C1 segment of cervical spinal cord (tissue), 14 donors: ENCODE data around the gene CASP4.
"Not testable (repeated sequence)": the region's sequence is repeated elsewhere in the genome, so short reads cannot be mapped to it uniquely, and the experiment has no call there.

ENCODE experiments used
- DNase-seq, 14 donors: peaks; one replicate each; lab custom pipeline; 2025; lab: John Stamatoyannopoulos, UW

Gene CASP4

DNA sequence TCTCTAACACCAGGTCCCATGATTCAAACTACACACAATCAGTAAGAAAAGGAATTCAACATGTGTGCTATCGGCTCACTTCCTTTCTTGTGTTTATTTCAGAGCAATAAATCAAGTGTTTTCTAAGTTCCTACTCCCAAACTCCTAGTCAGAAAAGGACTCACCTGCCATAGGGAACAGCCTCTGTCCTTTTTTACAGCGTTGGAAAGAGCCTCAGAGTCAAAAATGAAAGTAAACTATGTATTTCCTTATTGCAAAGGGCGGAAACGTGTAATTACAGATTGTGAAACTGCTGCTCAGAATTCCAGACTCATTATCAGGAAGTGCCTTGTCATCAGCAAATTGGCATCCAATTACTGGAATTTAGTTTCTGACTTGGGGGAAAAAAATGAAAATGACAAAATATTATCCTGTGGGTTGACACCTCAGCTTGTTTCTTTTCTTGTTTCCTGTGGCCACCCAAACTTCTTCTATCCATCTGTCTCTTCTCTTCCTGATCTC lies at the start of gene CASP4:
CASP4 (minus strand) TSS at position 220 of the 501 bp plus-strand sequence; CDS start at position 171, 49 bp downstream.
- DNase-seq: peak in 1 of 14 donors; percentile 3

GRCh38 chr11:105007463-105007862 lies 39.1 kb upstream of the CASP4 start:
- DNase-seq: no peak

DNA sequence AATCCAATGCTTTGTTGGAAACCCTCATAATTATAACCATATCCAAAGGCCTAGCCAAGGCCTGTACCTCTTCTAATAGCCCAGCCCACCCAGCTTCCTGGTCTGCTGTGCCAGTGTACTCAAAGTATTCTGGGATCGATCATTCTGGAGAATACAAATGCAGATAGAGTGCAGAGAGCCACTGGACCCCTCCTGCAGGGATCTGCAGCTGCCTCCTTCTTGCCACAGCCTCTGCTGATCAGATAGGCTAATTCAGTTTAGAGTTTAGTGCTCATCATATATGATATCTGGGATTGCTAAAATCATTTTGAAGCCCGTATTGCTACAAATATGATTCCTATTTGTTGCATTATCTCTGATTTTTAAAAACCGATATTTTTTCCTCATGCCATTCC lies 37.1 kb upstream of the CASP4 start:
- no peak for DNase-seq

GRCh38 chr11:105004021-105004420 lies 35.6 kb upstream of the CASP4 start:
- no peak for DNase-seq

DNA sequence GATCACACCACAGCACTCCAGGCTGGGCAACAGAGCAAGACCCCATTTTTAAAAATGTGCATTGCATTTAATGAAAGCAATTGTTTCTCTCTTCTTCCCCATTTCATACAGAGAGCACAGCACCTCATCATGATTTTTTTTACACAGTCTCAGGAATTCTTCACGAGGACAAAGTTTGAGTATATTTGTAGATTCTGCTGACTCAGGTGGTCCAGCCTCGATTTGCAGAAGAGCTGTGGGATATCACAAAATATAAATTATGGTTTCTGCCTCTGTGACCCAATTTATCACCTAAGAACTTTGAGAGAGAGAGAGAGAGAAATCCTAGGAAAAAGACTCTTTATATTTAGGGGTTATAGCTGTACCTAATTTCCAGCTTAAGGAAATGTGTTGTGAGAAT lies 34.8 kb upstream of the CASP4 start:
- no peak for DNase-seq

- DNase-seq: peak in 2 of 14 donors; percentile 1 to 10
These were observed 32.4 kb upstream of the CASP4 start for GRCh38 chr11:105000797-105001196.

DNA sequence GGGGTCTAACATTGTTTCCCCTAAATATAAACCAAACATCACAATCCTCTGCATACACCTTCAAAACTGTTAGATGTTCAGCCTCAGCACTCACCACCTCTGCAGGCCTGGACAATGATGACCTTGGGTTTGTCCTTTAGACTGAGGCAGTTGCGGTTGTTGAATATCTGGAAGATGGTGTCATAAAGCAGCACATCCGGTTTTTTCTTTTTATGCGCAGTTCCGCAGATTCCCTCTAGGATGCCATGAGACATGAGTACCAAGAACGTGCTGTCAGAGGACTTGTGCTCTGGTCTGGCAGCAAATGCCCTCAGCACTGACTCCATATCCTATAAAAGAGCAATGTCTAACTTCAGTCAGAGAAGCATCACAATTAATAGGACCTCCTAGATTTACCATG lies 31.8 kb upstream of the CASP4 start:
- no peak for DNase-seq

- DNase-seq: no peak
These were observed 31.3 kb upstream of the CASP4 start for GRCh38 chr11:104999721-105000120.

DNA sequence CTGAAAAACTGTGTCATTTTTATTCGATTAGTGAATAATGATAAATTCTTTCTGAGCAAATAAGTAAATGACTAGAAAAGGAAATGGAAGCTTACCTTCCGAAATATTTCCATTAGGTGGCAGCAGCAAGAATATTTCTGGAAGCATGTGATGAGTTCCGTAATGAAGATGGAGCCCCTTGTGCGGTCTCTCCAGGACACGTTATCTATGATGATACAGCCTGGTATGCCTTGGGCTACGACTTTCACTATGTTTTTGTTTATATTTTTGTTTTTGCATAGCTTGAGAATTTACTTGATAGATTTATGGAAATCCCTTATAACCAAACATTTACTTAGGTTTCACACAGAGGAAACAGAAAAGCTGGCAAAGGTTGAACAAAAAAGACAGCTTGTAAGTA lies 28.9 kb upstream of the CASP4 start:
- DNase-seq: no peak

- no peak for DNase-seq
These were observed 26.6 kb upstream of the CASP4 start for GRCh38 chr11:104995001-104995408.

DNA sequence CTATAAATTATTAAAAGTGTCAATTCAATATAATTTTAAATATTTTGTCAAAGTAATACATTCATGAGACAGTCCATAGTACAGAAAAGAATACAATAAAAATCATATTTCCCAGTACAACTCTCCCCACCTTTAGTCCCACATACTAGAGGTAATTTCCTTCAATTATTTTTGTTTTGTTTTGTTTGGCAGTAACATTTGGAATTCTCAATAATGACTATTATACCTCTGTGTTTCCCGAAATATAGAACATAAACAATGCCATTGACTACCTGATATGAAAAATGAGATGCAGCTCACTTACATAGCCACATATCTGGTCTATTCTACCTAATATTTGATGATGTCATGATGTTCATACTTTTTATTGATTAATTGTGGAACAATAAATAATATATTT lies 24.4 kb upstream of the CASP4 start:
- no peak for DNase-seq

- no peak for DNase-seq
These were observed 23.6 kb upstream of the CASP4 start for GRCh38 chr11:104991994-104992393.

GRCh38 chr11:104984808-104985207 lies 16.4 kb upstream of the CASP4 start:
- no peak for DNase-seq

DNA sequence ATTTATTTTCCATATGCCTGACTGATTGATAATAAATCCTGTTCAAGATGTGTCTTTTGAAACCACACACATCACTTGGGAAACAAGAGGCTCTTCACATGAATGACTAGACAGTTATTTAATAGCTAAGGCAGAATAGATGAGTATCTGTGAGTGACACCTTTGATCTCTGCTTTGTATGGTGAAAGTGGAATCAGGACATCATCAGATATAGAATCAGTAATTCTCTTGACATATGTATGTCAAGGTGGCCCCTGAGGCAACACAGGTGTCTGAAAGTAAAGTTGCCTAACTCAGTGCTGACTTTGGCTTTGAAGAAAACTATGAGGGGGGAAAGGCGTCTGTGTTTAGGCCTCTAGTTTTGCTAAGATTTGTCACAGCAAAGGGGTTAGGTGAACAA lies 11.5 kb upstream of the CASP4 start:
- DNase-seq: no peak

DNA sequence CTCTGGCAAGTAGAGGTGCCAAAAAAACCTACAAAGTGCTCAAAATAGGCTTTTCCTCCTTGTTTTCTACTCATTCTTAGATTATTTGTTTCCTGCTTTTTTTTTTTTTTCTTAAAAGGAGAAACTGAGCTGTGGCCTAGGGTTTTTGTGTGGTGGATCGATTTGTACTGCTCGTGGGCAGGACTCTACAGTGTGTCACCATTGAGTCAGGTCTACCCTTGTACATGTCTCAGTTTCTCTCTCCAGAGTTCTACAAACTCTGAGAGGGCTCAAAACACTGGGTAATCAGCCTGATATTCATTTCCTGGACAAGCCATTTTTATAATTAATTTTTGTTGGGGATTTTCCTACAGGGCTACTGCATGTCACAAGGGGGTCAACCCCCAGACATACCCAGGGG lies 5.2 kb upstream of the CASP4 start:
- DNase-seq: no peak

DNA sequence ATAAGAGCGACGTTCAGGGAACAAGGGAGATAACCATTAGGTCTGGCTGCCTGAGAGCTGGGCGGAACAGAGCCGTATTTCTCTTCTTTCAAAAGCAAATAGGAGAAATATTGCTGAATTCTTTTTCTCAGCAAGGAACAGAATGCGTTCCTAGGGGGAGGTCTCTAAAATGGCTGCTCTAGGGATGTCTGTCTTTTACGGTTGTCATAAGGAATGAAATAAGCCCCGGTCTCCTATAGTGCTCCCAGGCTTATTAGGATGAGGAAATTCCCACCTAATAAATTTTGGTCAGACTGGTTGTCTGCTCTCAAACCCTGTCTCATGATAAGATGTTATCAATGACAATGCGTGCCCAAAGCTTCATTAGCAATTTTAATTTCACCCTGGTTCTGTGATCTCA lies 4.5 kb upstream of the CASP4 start:
- not testable (repeated sequence) for DNase-seq

DNA sequence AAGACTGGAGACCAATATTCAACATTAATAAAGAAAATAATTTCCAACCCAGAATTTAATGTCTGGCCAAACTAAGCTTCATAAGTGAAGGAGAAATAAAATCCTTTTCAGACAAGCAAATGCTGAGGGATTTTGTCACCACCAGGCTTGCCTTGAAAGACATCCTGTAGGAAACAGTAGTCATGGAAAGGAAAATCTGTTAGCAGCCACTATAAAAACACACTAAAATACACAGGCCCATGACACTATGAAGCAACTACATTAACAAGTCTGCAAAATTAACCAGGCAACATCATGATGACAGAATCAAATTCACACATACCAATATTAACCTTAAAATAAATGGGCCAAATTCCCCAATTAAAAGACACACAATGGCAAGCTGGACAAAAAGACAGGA lies 2.4 kb upstream of the CASP4 start:
- DNase-seq: no peak

- peak in 2 of 14 donors; percentile 1 for DNase-seq
These were observed 742 bp upstream of the CASP4 start for GRCh38 chr11:104968856-104969776.

GRCh38 chr11:104967534-104968354 lies 630 bp downstream of the CASP4 start:
- no peak for DNase-seq

DNA sequence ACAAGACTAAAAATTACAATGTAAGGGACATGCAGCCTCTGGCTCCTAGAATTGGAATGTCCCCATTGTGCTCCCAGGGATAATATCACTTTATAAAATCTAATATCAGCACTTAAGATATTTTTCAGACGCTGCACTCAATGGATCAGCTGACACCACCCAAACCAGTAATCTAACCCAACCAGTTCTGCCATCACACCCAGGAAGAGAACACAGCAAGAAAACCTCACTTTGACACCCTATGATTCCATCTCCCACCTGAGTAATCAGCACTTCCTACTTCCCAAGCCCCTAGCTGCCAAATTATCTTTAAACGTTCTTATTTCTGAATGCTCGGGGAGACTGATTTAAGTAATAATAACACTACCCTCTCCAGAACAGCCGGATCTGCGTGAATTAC lies 2.6 kb downstream of the CASP4 start:
- no peak for DNase-seq

- DNase-seq: no peak
These were observed 4.1 kb downstream of the CASP4 start for GRCh38 chr11:104964247-104964646.

GRCh38 chr11:104962852-104963251 lies 5.5 kb downstream of the CASP4 start:
- DNase-seq: no peak
